Common myeloid progenitor, CD34-positive (primary cell): ENCODE data around the gene ABHD11.

Experiments
- CTCF ChIA-PET: fragments of 350-600 bp; sonication (Branson Sonifier 250); formaldehyde crosslinking; loops from one replicate; lab custom pipeline; 2021; ENCODE audit warnings: antibody characterized with exemption; lab: Charles Lee
- POLR2A ChIA-PET: fragments of 350-600 bp; sonication (Branson Sonifier 250); formaldehyde crosslinking; loops from one replicate; lab custom pipeline; 2021; ENCODE audit warnings: antibody characterized with exemption; lab: Charles Lee
- DNase-seq, 3 donors: peaks; one replicate each; pipeline versions ENCODE4 v3.0.0 to v3.0.0-alpha.2; 2013
- H3K27ac ChIP-seq, 2 experiments: 1 replicate in 1 of 2; 2 replicates in 1 of 2; pipeline ENCODE4 v1.7.0; 2013; ENCODE audit warnings: inconsistent platforms in 2 of 2, low read length in 2 of 2, mild to moderate bottlenecking in 2 of 2, low read depth in 1 of 2, moderate library complexity in 1 of 2; ENCODE audit not compliant: severe bottlenecking in 2 of 2, insufficient read depth in 1 of 2, poor library complexity in 1 of 2
- H3K27me3 ChIP-seq, 5 experiments: replicated peaks in 2 of 5; 1 replicate in 3 of 5; 2 replicates in 2 of 5; pipeline versions ENCODE4 v1.6.1 to v1.7.0; 2013; ENCODE audit warnings: low read length in 4 of 5, mild to moderate bottlenecking in 2 of 5, moderate library complexity in 2 of 5, inconsistent platforms in 1 of 5; ENCODE audit not compliant: insufficient read depth in 5 of 5, control insufficient read depth in 4 of 5
- H3K36me3 ChIP-seq, 4 experiments: 1 replicate in 2 of 4; 2 replicates in 2 of 4; pipeline versions ENCODE4 v1.6.1 to v1.7.0; 2013; ENCODE audit warnings: low read length in 3 of 4, control low read depth in 1 of 4, mild to moderate bottlenecking in 1 of 4; ENCODE audit not compliant: control insufficient read depth in 4 of 4, insufficient read depth in 4 of 4
- H3K4me1 ChIP-seq, 4 experiments: 1 replicate in 3 of 4; 2 replicates in 1 of 4; pipeline versions ENCODE4 v1.6.1 to v1.7.1; 2013; ENCODE audit warnings: low read length in 3 of 4, mild to moderate bottlenecking in 3 of 4, control low read depth in 1 of 4, inconsistent platforms in 1 of 4, moderate library complexity in 1 of 4; ENCODE audit not compliant: control insufficient read depth in 4 of 4, insufficient read depth in 4 of 4; ENCODE audit errors: control extremely low read depth in 1 of 4
- H3K4me3 ChIP-seq, 7 experiments: 1 replicate in 4 of 7; 2 replicates in 3 of 7; pipeline versions ENCODE4 v1.5.1 to v1.7.0; 2013; ENCODE audit warnings: mild to moderate bottlenecking in 7 of 7, low read length in 6 of 7, moderate library complexity in 6 of 7, inconsistent platforms in 2 of 7, low read depth in 2 of 7, control low read depth in 1 of 7; ENCODE audit not compliant: insufficient read depth in 4 of 7, control insufficient read depth in 1 of 7; ENCODE audit errors: extremely low read depth in 1 of 7
- H3K9me3 ChIP-seq, 5 experiments: 1 replicate in 4 of 5; 2 replicates in 1 of 5; pipeline versions ENCODE4 v1.6.1 to v1.7.1; 2013; ENCODE audit warnings: low read length in 4 of 5, mild to moderate bottlenecking in 2 of 5, inconsistent platforms in 1 of 5, low read depth in 1 of 5, moderate library complexity in 1 of 5; ENCODE audit not compliant: control insufficient read depth in 4 of 5, insufficient read depth in 2 of 5; ENCODE audit errors: control extremely low read depth in 1 of 5
- WGBS: methylation state at CpG from one replicate; pipeline ENCODE4 v1.1.5; 2013; ENCODE audit not compliant: insufficient coverage; 5-methylcytosine and 5-hydroxymethylcytosine counted together

The ABHD11 gene

GRCh38 chr7:73707045-73707631, 31.5 kb downstream of the ABHD11 start:
- no peaks in the 10 kb centered on the region for H3K36me3 ChIP-seq
- ChIA-PET POLR2A (interaction anchor here (0.6 to 0.8 kb wide), 4 partner anchors 11 to 62 kb away, joined by 3 read pairs; no protein-coding TSS in a partner anchor), CTCF (interaction anchor here (0.8 to 2.3 kb wide), 4 partner anchors 10 to 30 kb away, joined by 3 to 9 read pairs (median 7); no protein-coding TSS in a partner anchor)
- H3K4me3 ChIP-seq = no peak overlapping the region
- no peaks in the 10 kb centered on the region for H3K9me3 ChIP-seq
- peak in 1 of 3 donors; percentile 41 for DNase-seq
- peaks cover 0 to 19% (median 6%) of the 10 kb centered on the region in 4 experiments for H3K4me1 ChIP-seq
- peaks cover 0 to 91% (median 38%) of the 10 kb centered on the region in 5 experiments for H3K27me3 ChIP-seq
- 35% methylated on average over 10 of the region's 15 CpGs for WGBS
- no peak overlapping the region for H3K27ac ChIP-seq

DNA sequence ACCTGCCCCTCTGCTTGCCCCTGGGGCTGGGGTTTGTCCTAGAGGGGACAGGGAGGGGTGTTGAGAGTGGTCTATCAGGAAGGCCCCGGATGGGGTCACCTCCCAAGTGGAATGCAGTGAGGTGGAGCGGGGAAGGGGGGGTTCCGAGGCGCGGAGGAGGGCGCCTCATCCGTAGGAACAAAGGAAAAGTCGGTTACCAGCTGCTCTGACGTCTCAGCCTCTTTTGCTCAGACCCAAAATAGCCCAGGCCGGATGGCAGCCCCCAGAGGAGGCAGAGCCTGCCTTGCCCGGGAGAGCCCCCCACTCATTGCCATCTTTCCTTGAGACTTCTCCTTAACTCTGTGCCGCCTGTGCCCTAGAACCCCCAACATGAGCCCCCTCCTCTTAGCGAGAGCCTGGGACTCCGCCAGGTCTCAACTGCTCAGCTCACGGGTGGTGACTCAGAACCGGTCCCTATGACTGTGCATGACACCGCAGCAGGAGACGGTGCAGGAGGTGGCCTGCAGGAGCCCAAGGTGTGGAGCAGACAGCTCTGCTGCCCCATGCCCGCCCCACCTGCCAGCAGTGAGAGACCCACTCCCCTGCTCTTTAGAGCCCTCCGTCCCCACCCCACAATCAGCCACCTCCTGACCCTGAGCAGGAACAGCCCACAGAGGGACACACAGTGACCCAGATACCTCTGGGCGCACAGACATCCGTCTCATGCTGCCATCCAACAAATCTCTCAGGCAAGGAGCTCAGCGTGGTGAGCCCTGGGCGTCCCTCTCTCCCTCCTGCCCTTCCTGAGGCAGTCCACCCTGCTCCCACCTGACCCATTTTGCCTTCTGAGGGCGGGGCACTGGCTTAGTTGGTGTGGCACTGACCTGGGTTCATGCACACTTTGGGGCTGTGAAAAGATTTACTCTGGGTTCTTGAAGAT, 32.2 kb downstream of the ABHD11 start:
- POLR2A ChIA-PET = interaction anchor here (0.6 to 0.8 kb wide), 4 partner anchors 7 to 62 kb away, joined by 3 read pairs; no protein-coding TSS in a partner anchor
- CTCF ChIA-PET = interaction anchor here (0.6 to 2.3 kb wide), 8 partner anchors 9 to 382 kb away, joined by 3 to 9 read pairs (median 4); no protein-coding TSS in a partner anchor
- no peaks in the 10 kb centered on the region for H3K36me3 ChIP-seq

GRCh38 chr7:73705551-73705920, 33.1 kb downstream of the ABHD11 start:
- H3K4me1 ChIP-seq = peaks cover 0 to 19% (median 6%) of the 10 kb centered on the region in 4 experiments
- peaks cover 0 to 91% (median 40%) of the 10 kb centered on the region in 5 experiments for H3K27me3 ChIP-seq
- no peak overlapping the region for H3K4me3 ChIP-seq
- DNase-seq = no peak
- ChIA-PET CTCF (interaction anchor here (1.0 to 2.3 kb wide), 5 partner anchors 8 to 382 kb away, joined by 3 to 9 read pairs (median 6); no protein-coding TSS in a partner anchor), POLR2A (interaction anchor here (0.8 kb wide), 1 partner anchor 8 kb away, joined by 3 read pairs; no protein-coding TSS in a partner anchor)
- no peaks in the 10 kb centered on the region for H3K9me3 ChIP-seq
- H3K36me3 ChIP-seq = no peaks in the 10 kb centered on the region
- H3K27ac ChIP-seq = no peak overlapping the region
- 91% methylated on average over 8 of the region's 10 CpGs for WGBS

More for the DNA sequence above, 32.2 kb downstream of the ABHD11 start:
- 63% methylated on average over 18 of the region's 25 CpGs for WGBS
- Histone ChIP-seq H3K9me3 (no peaks in the 10 kb centered on the region), H3K4me1 (peaks cover 0 to 19% (median 6%) of the 10 kb centered on the region in 4 experiments), H3K4me3 (no peak overlapping the region), H3K27ac (no peak overlapping the region), H3K27me3 (peaks cover 0 to 91% (median 40%) of the 10 kb centered on the region in 5 experiments)
- peak; percentile 40 to 85 (median 83) for DNase-seq

- peaks cover 0 to 90% (median 40%) of the 10 kb centered on the region in 5 experiments for H3K27me3 ChIP-seq
- DNase-seq = no peak
Measured at GRCh38 chr7:73704640-73705550, 33.7 kb downstream of the ABHD11 start.

DNA sequence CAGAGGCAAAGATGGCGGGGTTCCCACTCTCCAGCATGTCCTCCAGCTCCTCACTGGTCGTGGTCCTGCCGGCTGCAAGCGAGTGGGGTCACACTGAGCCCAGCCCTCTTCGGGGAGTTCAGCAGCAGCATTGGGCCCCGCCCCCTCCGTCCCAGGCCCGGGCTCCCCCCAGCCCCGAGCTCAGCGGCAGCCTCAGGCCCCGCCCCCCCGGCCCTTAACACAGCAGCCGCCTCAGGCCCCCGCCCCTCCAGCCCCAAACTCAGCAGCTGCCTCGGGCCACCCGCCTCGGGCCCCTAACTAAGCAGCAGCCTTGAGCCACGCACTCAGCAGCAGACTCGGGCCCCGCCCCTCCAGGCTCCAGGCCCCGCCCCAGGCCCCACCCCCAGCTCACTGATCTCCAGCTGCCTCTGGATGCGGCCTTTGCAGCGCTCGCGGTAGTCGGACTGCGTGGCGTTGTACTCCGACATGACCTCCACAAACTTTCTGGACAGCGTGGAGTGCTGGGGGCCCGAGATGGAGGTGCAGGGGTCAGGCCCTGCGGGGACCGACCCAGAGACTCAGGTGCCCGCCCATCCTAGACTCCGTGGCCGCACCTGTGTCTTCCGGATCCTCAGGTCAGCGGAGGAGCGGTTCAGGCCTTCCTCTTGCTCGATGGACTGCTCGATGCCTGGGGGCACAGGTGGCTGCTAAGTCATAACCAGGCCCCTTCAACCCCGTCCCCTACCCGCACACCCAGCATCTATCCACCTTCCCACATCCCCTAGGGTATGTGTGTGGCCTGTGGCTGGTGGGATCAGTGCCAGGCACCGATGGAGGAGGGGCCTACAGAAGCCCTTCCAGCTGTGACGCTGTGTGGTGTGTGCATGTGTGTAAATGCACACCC, 34.6 kb downstream of the ABHD11 start:
- 23% methylated on average over 29 of the region's 45 CpGs for WGBS
- H3K9me3 ChIP-seq = no peaks in the 10 kb centered on the region
- peaks cover 0 to 7% (median 3%) of the 10 kb centered on the region in 4 experiments for H3K36me3 ChIP-seq
- peaks cover 0 to 19% (median 6%) of the 10 kb centered on the region in 4 experiments for H3K4me1 ChIP-seq
- POLR2A ChIA-PET = no interaction called here
- no peak overlapping the region for H3K4me3 ChIP-seq
- H3K27ac ChIP-seq = no peak overlapping the region
- H3K27me3 ChIP-seq = peaks cover 0 to 85% (median 40%) of the 10 kb centered on the region in 5 experiments
- CTCF ChIA-PET = interaction anchor here (0.6 to 1.6 kb wide), 7 partner anchors 10 to 1756 kb away, joined by 3 to 6 read pairs (median 3); no protein-coding TSS in a partner anchor
- DNase-seq = peak; percentile 48 to 72 (median 69)

More at GRCh38 chr7:73704640-73705550, 33.7 kb downstream of the ABHD11 start:
- ChIA-PET CTCF (interaction anchor here (0.6 to 2.3 kb wide), 10 partner anchors 7 to 1757 kb away, joined by 3 to 8 read pairs (median 3); no protein-coding TSS in a partner anchor), POLR2A (interaction anchor here (0.6 kb wide), 1 partner anchor 51 kb away, joined by 3 read pairs; no protein-coding TSS in a partner anchor)
- WGBS = 76% methylated on average over 20 of the region's 23 CpGs
- Histone ChIP-seq H3K36me3 (no peaks in the 10 kb centered on the region), H3K27ac (no peak overlapping the region), H3K4me1 (peaks cover 0 to 19% (median 6%) of the 10 kb centered on the region in 4 experiments), H3K4me3 (no peak overlapping the region), H3K9me3 (no peaks in the 10 kb centered on the region)
